Epithelial cell of esophagus (primary cell): ENCODE results near the gene GALNT12.

Source experiments
- DNase-seq: peaks from one replicate; pipeline ENCODE4 v3.0.0; 2010; ENCODE audit warnings: low read depth
- H3K4me3 ChIP-seq: 2 replicates; pipeline ENCODE4 v1.5.1; 2011; ENCODE audit warnings: mild to moderate bottlenecking, low read length, control low read depth
- TF ChIP-seq, protein P1 (sequence below): IDR thresholded peaks from 2 replicates; pipeline ENCODE4 v1.5.1; 2011; ENCODE audit warnings: low read depth, mild to moderate bottlenecking, low read length, control low read depth, inconsistent platforms; ENCODE audit not compliant: insufficient read depth; ENCODE audit errors: missing control alignments

GALNT12 gene

DNA sequence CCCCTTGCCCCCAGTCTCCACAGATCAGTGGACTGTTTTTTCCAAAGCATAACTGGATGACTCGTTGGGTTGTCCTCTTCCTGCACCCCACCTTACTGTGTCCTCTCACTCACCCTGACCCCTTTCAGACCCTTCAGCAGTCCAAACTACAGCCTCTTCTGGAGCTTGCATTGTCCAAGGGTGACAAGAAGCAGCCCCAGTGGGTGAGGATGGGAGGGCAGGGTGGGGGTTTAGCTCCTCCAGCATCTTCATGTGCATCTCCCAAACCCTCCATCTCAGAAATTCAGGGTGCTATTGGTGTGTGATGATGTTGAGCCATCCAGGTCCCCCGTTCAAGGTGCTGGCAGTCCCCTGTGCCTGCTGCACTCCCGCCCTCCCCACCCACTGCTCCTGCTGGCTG, 73.9 kb downstream of the GALNT12 start:
- TF ChIP-seq, protein P1, sequence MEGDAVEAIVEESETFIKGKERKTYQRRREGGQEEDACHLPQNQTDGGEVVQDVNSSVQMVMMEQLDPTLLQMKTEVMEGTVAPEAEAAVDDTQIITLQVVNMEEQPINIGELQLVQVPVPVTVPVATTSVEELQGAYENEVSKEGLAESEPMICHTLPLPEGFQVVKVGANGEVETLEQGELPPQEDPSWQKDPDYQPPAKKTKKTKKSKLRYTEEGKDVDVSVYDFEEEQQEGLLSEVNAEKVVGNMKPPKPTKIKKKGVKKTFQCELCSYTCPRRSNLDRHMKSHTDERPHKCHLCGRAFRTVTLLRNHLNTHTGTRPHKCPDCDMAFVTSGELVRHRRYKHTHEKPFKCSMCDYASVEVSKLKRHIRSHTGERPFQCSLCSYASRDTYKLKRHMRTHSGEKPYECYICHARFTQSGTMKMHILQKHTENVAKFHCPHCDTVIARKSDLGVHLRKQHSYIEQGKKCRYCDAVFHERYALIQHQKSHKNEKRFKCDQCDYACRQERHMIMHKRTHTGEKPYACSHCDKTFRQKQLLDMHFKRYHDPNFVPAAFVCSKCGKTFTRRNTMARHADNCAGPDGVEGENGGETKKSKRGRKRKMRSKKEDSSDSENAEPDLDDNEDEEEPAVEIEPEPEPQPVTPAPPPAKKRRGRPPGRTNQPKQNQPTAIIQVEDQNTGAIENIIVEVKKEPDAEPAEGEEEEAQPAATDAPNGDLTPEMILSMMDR = no peak
- no peak overlapping the region for H3K4me3 ChIP-seq
- no peak for DNase-seq

DNA sequence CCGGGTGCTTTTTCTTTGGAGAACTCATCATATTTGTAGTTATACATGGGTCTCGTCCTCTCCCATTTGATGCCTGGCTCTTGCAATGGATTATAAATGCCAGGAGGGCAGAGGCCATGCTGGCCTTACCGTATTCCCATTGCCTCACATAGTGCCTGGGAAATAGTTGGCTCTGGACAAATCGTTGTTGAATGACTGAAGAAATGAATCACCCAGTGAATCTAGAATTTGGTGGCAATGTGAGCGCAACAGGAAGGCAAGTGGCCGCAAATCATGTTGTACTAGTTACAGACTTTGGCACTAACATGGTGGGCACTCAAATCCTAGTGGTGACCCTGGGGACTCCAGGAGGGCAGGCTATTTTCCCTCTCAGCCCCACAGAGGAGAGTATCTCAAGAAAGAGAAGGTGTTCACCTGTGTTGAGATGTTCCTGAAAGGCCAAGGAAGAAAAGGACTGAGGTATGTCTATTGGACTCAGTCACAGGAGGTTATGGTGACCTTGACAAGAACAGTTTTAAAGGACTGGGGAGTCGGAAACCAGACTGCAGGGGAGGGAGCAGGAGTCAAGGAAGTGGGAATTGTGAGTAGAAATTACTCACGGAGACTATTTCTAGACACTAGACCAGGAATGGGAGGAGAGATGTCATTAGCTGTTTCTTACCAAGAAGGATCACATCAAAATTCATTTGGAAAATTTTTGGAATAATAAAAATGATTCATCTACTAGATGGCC, 74.5 kb downstream of the GALNT12 start:
- no peak for DNase-seq
- no peak overlapping the region for H3K4me3 ChIP-seq
- TF ChIP-seq, protein P1 = no peak

DNA sequence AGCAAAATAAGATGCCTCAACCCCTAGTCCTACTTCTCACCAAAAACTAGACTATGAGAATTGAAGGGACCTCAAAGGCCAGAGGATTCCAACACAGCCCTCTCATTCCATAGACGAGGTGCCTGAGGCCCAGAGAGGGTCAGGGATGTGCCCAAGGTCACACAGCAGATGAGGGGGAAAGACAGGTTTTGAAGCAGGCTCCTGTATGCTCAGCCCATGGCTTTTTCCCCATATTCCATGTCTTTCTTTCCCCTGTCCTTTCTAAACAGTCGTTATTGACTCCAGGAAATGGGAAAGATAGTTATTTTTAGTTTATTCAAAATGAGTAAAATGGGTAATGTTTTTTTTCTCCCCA, 75.1 kb downstream of the GALNT12 start:
- TF ChIP-seq, protein P1 = no peak
- no peak for DNase-seq
- no peak overlapping the region for H3K4me3 ChIP-seq

DNA sequence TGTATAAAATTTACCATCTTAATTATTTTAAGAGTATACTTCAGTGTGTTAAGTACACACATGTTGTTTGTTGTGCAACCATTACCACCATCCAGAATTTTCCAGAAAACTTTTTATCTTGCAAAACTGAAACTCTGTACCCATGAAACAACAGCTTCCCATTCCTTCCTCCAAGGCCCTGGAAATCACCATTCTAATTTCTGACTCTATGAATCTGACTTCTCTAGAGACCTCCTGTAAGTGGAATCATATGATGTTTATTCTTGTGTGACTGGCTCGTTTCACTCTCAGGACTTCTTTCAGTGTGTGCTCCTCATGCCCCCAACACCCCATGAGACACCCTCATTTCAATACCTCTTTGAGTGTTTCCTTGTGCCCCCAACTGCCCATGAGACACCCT, 75.8 kb downstream of the GALNT12 start:
- TF ChIP-seq, protein P1 = no peak
- no peak for DNase-seq
- no peak overlapping the region for H3K4me3 ChIP-seq

DNA sequence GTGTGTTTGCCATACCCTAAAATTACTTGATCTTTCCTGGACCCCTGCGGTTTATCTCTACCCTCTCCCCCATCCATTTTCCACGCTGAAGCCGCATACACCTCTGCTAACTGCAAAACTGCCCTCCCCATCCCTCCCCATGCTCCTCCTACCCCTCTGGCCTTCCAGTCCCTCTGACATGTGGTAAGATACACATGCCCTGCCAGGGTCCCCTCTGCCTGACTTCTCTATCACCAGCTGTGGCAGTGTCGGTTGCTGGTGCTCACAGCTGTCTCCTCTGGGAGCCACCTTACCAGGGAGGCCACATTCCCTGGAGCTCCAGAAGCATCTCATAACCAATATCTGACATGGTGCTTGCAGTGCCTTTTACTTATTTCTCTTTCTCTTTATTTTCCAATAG, 77.4 kb downstream of the GALNT12 start:
- no peak for DNase-seq
- TF ChIP-seq, protein P1 = no peak
- no peak overlapping the region for H3K4me3 ChIP-seq

DNA sequence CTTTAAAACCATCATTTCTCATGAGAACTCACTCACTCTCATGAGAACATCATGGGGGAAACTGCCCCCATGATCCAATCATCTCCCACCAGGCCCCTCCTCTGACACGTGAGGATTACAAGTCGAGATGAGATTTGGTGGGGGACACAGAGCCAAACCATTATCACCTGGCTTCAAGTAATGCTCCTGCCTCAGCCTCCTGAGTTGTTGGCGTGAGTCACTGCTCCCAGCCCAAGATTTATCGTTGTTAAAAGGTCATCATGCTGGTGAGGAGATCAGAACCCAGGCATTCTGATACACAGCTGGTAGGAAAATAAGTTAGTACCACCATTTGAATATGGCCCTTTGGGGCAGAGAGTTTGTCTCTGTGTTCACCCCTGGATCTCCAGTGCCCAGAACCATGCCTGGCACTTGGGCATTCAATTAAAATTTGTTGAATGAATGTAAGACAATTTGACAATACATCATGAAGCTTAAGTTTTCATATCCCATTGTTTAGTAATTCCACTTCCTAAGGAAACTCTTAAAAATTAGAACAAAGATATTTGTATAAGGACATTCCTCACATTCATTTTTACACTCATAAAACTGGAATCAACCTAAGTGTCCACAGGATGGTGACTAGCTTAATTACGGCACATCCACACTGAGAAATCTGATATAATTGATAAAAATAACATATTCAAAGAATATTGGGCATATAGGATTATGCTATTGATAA, 78.3 kb downstream of the GALNT12 start:
- no peak for DNase-seq
- TF ChIP-seq, protein P1 = no peak
- no peak overlapping the region for H3K4me3 ChIP-seq
